HG03575 (cell line): Measurements from ENCODE around the gene LILRB3.
"Not testable (repeated sequence)": the region's sequence is repeated elsewhere in the genome, so short reads cannot be mapped to it uniquely, and the experiment has no call there.

Experiments used
- ATAC-seq: cut with Tn5 transposase; IDR thresholded peaks from one replicate; pipeline ENCODE4 v1.9.1; 2021; ENCODE audit not compliant: unreplicated experiment, insufficient number of reproducible peaks, low FRiP score; ENCODE audit errors: extremely low read depth

Gene LILRB3

GRCh38 chr19:54222474-54223276, at the start of gene LILRB3:
LILRB3 (minus strand) TSS chr19:54223007; CDS start chr19:54222976, 31 bp downstream.
- ATAC-seq = not testable (repeated sequence)

- ATAC-seq = not testable (repeated sequence)
Observed at GRCh38 chr19:54272181-54272580, 49.4 kb upstream of the LILRB3 start.

- not testable (repeated sequence) for ATAC-seq
Observed at GRCh38 chr19:54271587-54271986, 48.8 kb upstream of the LILRB3 start.

- no peak for ATAC-seq
Observed at GRCh38 chr19:54271106-54271505, 48.3 kb upstream of the LILRB3 start.

GRCh38 chr19:54268936-54269335, 46.1 kb upstream of the LILRB3 start:
- no peak for ATAC-seq

GRCh38 chr19:54266133-54266532, 43.3 kb upstream of the LILRB3 start:
- ATAC-seq = no peak

GRCh38 chr19:54262470-54262869, 39.7 kb upstream of the LILRB3 start:
- no peak for ATAC-seq

- ATAC-seq = no peak
Observed at GRCh38 chr19:54262066-54262465, 39.3 kb upstream of the LILRB3 start.

- ATAC-seq = no peak
Observed at GRCh38 chr19:54257116-54257480, 34.3 kb upstream of the LILRB3 start, which contains the start of gene LILRB5. LILRB5 (minus strand) TSS chr19:54257273; CDS start chr19:54257193, 80 bp downstream.

- ATAC-seq = no peak
Observed at GRCh38 chr19:54256250-54257115, 33.7 kb upstream of the LILRB3 start.

GRCh38 chr19:54255105-54255775, 32.4 kb upstream of the LILRB3 start:
- ATAC-seq = no peak

GRCh38 chr19:54254195-54254906, 31.5 kb upstream of the LILRB3 start:
- ATAC-seq = no peak

GRCh38 chr19:54253331-54254194, 30.8 kb upstream of the LILRB3 start:
- no peak for ATAC-seq

GRCh38 chr19:54252845-54253244, 30.0 kb upstream of the LILRB3 start:
- no peak for ATAC-seq

GRCh38 chr19:54252243-54252642, 29.4 kb upstream of the LILRB3 start:
- no peak for ATAC-seq

GRCh38 chr19:54248016-54248601, 25.3 kb upstream of the LILRB3 start:
- ATAC-seq = no peak

- no peak for ATAC-seq
Observed at GRCh38 chr19:54247106-54247930, 24.5 kb upstream of the LILRB3 start.
